Measurements from ENCODE around the gene GALK2.

Gene GALK2

DNA sequence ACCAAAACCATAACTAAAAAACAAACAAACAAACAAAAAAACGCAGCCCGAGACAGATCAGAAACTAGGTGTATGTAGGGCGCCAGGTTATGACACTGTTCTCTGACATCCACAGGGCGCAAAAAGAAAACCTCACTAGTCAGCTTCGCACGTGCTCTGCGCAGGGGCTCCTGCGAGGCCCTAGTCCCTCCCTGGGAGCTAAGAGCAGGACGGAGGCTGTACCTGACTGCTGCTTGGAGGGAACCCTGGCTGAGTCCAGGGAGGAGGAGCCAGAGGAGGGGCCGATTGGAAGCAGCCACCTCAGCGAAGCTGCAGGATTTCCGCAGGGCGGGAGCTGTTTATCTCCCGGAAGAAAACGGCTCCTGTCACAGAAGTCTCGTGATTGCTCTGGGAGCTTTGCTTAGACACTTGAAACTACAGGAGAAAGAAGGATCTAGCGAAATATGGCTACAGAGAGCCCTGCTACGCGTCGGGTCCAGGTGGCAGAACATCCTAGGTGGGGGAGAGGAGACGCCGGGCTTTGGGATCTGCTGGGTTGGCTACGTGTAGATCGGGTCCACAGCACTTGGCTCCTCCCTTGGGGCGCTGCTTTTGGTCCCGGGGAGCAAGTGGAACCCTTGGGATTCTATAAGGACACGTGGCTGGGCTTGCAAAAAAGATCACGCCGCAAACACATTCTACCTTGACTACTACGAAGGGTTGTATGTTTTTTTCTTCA, at the start of gene GALK2:
Gene GALK2 (plus strand): TSS at position 368 of the 718 bp plus-strand sequence. CDS start 76 bp downstream, at position 444.
- H3K36me3 ChIP-seq (replicated peaks; ENCODE audit: insufficient read depth, low read length): no peaks in the 10 kb centered on the region
- peak within 1 kb of the TSS; percentile 81 for H3K4me3 ChIP-seq (ENCODE audit: low read length)
- no peak for TF ChIP-seq EZH2 (optimal IDR thresholded peaks at IDR 0.05; ENCODE audit: low read depth, low read length)
- TF ChIP-seq, protein P1, sequence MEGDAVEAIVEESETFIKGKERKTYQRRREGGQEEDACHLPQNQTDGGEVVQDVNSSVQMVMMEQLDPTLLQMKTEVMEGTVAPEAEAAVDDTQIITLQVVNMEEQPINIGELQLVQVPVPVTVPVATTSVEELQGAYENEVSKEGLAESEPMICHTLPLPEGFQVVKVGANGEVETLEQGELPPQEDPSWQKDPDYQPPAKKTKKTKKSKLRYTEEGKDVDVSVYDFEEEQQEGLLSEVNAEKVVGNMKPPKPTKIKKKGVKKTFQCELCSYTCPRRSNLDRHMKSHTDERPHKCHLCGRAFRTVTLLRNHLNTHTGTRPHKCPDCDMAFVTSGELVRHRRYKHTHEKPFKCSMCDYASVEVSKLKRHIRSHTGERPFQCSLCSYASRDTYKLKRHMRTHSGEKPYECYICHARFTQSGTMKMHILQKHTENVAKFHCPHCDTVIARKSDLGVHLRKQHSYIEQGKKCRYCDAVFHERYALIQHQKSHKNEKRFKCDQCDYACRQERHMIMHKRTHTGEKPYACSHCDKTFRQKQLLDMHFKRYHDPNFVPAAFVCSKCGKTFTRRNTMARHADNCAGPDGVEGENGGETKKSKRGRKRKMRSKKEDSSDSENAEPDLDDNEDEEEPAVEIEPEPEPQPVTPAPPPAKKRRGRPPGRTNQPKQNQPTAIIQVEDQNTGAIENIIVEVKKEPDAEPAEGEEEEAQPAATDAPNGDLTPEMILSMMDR (IDR thresholded peaks at IDR 0.05; ENCODE audit: low read length): no peak
- TF ChIP-seq EZH2phosphoT487 (IDR thresholded peaks at IDR 0.05; ENCODE audit: low read length): no peak
- DNase-seq: peak; percentile 90
- peak within 1 kb of the TSS; percentile 91 for H2AFZ ChIP-seq (ENCODE audit: low read length)
- peaks cover 6% of the 10 kb centered on the region for H3K4me1 ChIP-seq (ENCODE audit: low read length)
- H3K27ac ChIP-seq (ENCODE audit: low read length): peak within 1 kb of the TSS; percentile 85
- peaks cover 22% of the 10 kb centered on the region for H3F3A ChIP-seq (ENCODE audit: insufficient read depth, low read length)
- H3K9ac ChIP-seq (ENCODE audit: low read length): peak within 1 kb of the TSS; percentile 88
- peaks cover 43% of the 10 kb centered on the region for H3K79me2 ChIP-seq (ENCODE audit: low read length)
- H3K9me2 ChIP-seq (replicated peaks; ENCODE audit: insufficient read depth, low read length): no peaks in the 10 kb centered on the region
- H3K4me2 ChIP-seq (ENCODE audit: low read depth, low read length): peak within 1 kb of the TSS; percentile 87
- H3K9me3 ChIP-seq (replicated peaks; ENCODE audit: insufficient read depth, low read length): no peaks in the 10 kb centered on the region
- no peaks in the 10 kb centered on the region for H4K20me1 ChIP-seq (ENCODE audit: insufficient read depth, low read length)
- no peaks in the 10 kb centered on the region for H3K27me3 ChIP-seq (replicated peaks; ENCODE audit: insufficient read depth, low read length)

DNA sequence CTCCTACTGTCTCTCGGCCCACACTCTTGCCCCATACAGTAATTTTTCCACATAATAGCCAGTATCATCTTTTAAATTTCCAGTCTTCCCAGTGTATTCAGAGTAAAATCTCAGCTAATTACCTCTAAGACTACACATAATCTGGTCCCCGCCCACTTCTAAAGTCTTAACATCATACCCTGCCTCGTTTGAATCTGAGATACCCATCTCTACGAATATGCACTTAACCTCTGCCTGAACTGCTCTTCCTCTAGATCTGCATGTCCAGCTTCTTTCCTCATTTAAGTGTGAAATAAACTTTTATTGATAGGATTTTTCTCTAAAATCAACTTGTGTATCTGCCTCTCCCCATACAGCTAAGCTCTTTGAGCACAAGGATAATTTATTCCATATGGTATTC, 49.2 kb upstream of the GALK2 start:
- Histone ChIP-seq H3F3A (ENCODE audit: insufficient read depth, low read length) (no peaks in the 10 kb centered on the region; the same call in 1 of the 2 replicates), H3K9me3 (replicated peaks; ENCODE audit: insufficient read depth, low read length) (no peaks in the 10 kb centered on the region), H3K27me3 (replicated peaks; ENCODE audit: insufficient read depth, low read length) (no peaks in the 10 kb centered on the region), H3K9ac (ENCODE audit: low read length) (no peak overlapping the region), H3K4me2 (ENCODE audit: low read depth, low read length) (no peak overlapping the region), H3K36me3 (replicated peaks; ENCODE audit: insufficient read depth, low read length) (no peaks in the 10 kb centered on the region; the same call in 1 of the 2 replicates), H2AFZ (ENCODE audit: low read length) (no peak overlapping the region), H3K4me3 (ENCODE audit: low read length) (no peak overlapping the region), H3K4me1 (ENCODE audit: low read length) (no peaks in the 10 kb centered on the region), H3K79me2 (ENCODE audit: low read length) (no peaks in the 10 kb centered on the region), H4K20me1 (ENCODE audit: insufficient read depth, low read length) (no peaks in the 10 kb centered on the region), H3K27ac (ENCODE audit: low read length) (no peak overlapping the region), H3K9me2 (replicated peaks; ENCODE audit: insufficient read depth, low read length) (no peaks in the 10 kb centered on the region)
- no peak for DNase-seq
- no peak for TF ChIP-seq EZH2phosphoT487 (IDR thresholded peaks at IDR 0.05; ENCODE audit: low read length)

DNA sequence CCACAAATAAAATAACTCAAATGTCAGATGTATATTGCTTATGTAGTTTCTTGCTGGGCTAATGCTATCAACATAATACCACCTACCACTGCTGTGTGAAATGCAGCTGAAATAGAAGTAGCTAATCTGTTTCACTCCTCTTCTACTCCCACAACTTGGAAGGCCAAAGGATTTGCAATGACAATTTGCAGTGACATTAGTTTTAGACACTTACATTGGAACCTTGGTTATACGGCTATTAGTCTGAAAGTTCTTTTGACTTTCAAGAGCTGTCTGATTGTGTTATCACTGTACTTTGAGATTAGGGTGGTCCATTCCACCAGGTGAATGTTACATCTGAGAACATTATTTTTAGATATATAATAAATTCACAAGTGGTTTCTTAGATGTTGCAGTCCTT, 48.1 kb upstream of the GALK2 start:
- no peaks in the 10 kb centered on the region; the same call in 1 of the 2 replicates for H3F3A ChIP-seq (ENCODE audit: insufficient read depth, low read length)
- no peaks in the 10 kb centered on the region for H3K9me2 ChIP-seq (replicated peaks; ENCODE audit: insufficient read depth, low read length)
- H3K4me3 ChIP-seq (ENCODE audit: low read length): no peak overlapping the region
- H3K9ac ChIP-seq (ENCODE audit: low read length): no peak overlapping the region
- H3K79me2 ChIP-seq (ENCODE audit: low read length): no peaks in the 10 kb centered on the region
- no peaks in the 10 kb centered on the region; the same call in 1 of the 2 replicates for H3K36me3 ChIP-seq (replicated peaks; ENCODE audit: insufficient read depth, low read length)
- H3K9me3 ChIP-seq (replicated peaks; ENCODE audit: insufficient read depth, low read length): no peaks in the 10 kb centered on the region
- H2AFZ ChIP-seq (ENCODE audit: low read length): no peak overlapping the region
- H3K27ac ChIP-seq (ENCODE audit: low read length): no peak overlapping the region
- H3K4me1 ChIP-seq (ENCODE audit: low read length): no peaks in the 10 kb centered on the region
- no peak for TF ChIP-seq EZH2phosphoT487 (IDR thresholded peaks at IDR 0.05; ENCODE audit: low read length)
- TF ChIP-seq, protein P1 (IDR thresholded peaks at IDR 0.05; ENCODE audit: low read length): no peak
- no peak for TF ChIP-seq EZH2 (optimal IDR thresholded peaks at IDR 0.05; ENCODE audit: low read depth, low read length)
- no peaks in the 10 kb centered on the region for H3K27me3 ChIP-seq (replicated peaks; ENCODE audit: insufficient read depth, low read length)
- H3K4me2 ChIP-seq (ENCODE audit: low read depth, low read length): no peak overlapping the region
- no peak for DNase-seq
- H4K20me1 ChIP-seq (ENCODE audit: insufficient read depth, low read length): no peaks in the 10 kb centered on the region

DNA sequence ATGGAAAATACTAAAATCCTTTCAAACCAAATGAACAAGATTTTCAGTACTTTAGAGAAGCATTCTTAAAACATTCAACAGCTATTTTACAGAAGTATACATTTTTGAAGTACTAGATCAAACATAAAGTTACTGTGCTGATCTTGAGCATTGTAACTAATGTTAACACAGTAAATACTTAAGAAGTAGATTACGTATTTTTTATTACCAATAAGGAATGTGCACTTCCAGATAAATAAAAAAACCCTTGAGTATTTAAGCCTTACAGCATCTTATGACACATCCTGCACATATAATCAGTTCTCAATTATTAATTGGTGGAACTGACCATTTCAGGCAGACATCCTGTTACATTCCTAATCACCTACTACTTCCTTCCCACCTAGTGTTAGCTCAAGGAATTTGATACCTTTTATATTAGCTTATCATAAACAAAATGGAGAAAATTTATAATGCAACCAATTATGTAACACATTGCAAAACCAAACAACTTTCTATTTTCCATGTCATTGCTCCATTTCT, 47.4 kb upstream of the GALK2 start:
- no peaks in the 10 kb centered on the region for H3K4me1 ChIP-seq (ENCODE audit: low read length)
- H3K4me2 ChIP-seq (ENCODE audit: low read depth, low read length): no peak overlapping the region
- no peaks in the 10 kb centered on the region for H4K20me1 ChIP-seq (ENCODE audit: insufficient read depth, low read length)
- H3K9me3 ChIP-seq (replicated peaks; ENCODE audit: insufficient read depth, low read length): no peaks in the 10 kb centered on the region
- H3K36me3 ChIP-seq (replicated peaks; ENCODE audit: insufficient read depth, low read length): peaks cover 5% of the 10 kb centered on the region; the same call in 1 of the 2 replicates
- H3K9me2 ChIP-seq (replicated peaks; ENCODE audit: insufficient read depth, low read length): no peaks in the 10 kb centered on the region
- H3K4me3 ChIP-seq (ENCODE audit: low read length): no peak overlapping the region
- H3F3A ChIP-seq (ENCODE audit: insufficient read depth, low read length): no peaks in the 10 kb centered on the region; the same call in 1 of the 2 replicates
- no peak overlapping the region for H3K9ac ChIP-seq (ENCODE audit: low read length)
- no peak for TF ChIP-seq EZH2 (optimal IDR thresholded peaks at IDR 0.05; ENCODE audit: low read depth, low read length)
- TF ChIP-seq, protein P1 (IDR thresholded peaks at IDR 0.05; ENCODE audit: low read length): no peak
- TF ChIP-seq EZH2phosphoT487 (IDR thresholded peaks at IDR 0.05; ENCODE audit: low read length): no peak
- H3K27ac ChIP-seq (ENCODE audit: low read length): no peak overlapping the region
- no peak for DNase-seq
- H3K79me2 ChIP-seq (ENCODE audit: low read length): no peaks in the 10 kb centered on the region
- no peak overlapping the region for H2AFZ ChIP-seq (ENCODE audit: low read length)
- H3K27me3 ChIP-seq (replicated peaks; ENCODE audit: insufficient read depth, low read length): no peaks in the 10 kb centered on the region

All from MM.1S (cell line).